Central memory CD8-positive, alpha-beta T cell (primary cell): ENCODE data around the gene ACP3.
"Not testable (repeated sequence)": the region's sequence is repeated elsewhere in the genome, so short reads cannot be mapped to it uniquely, and the experiment has no call there.

Experiments used
- ATAC-seq: fragments of 150-1000 bp; cut with Tn5 transposase; replicated peaks from 2 replicates; pipeline ENCODE4 v1.10.0; 2022; ENCODE audit warnings: mild to moderate bottlenecking, moderate FRiP score, moderate number of reproducible peaks; ENCODE audit not compliant: poor library complexity, severe bottlenecking; ENCODE audit errors: extremely low read depth
- DNase-seq, 2 donors: peaks; one replicate each; pipeline ENCODE4 v3.0.0; 2021; ENCODE audit warnings: low spot score in 2 of 2
- H3K27ac Mint-ChIP-seq: one replicate; pipeline ENCODE4 v1.8.0; 2022; ENCODE audit warnings: low read depth, mild to moderate bottlenecking, moderate library complexity, mixed read lengths
- H3K27me3 Mint-ChIP-seq: one replicate; pipeline ENCODE4 v1.8.0; 2022; ENCODE audit warnings: mixed read lengths
- H3K36me3 Mint-ChIP-seq: one replicate; pipeline ENCODE4 v1.8.0; 2022; ENCODE audit warnings: mild to moderate bottlenecking, moderate library complexity, mixed read lengths; ENCODE audit not compliant: insufficient read depth
- H3K4me1 Mint-ChIP-seq: one replicate; pipeline ENCODE4 v1.8.0; 2022; ENCODE audit warnings: mixed read lengths
- H3K4me3 Mint-ChIP-seq: one replicate; pipeline ENCODE4 v1.8.0; 2022; ENCODE audit warnings: mild to moderate bottlenecking, moderate library complexity, mixed read lengths
- H3K9me3 Mint-ChIP-seq: one replicate; pipeline ENCODE4 v1.8.0; 2022; ENCODE audit warnings: mixed read lengths

The ACP3 gene

GRCh38 chr3:132351222-132351806 lies 34.1 kb downstream of the ACP3 start:
- Mint-ChIP-seq H3K36me3 (peaks cover 2% of the 10 kb centered on the region), H3K27ac (no peak overlapping the region), H3K4me3 (no peak overlapping the region), H3K4me1 (no peaks in the 10 kb centered on the region), H3K27me3 (no peaks in the 10 kb centered on the region), H3K9me3 (no peaks in the 10 kb centered on the region)
- no peak for ATAC-seq
- no peak for DNase-seq

GRCh38 chr3:132352556-132353143 lies 35.4 kb downstream of the ACP3 start:
- Mint-ChIP-seq H3K36me3 (peaks cover 2% of the 10 kb centered on the region), H3K27me3 (no peaks in the 10 kb centered on the region), H3K27ac (no peak overlapping the region), H3K4me3 (no peak overlapping the region), H3K9me3 (no peaks in the 10 kb centered on the region), H3K4me1 (no peaks in the 10 kb centered on the region)
- ATAC-seq (no peak), DNase-seq (peak; percentile 47 to 48)

- Mint-ChIP-seq H3K36me3 (peaks cover 3% of the 10 kb centered on the region), H3K4me3 (no peak overlapping the region), H3K27ac (no peak overlapping the region), H3K9me3 (no peaks in the 10 kb centered on the region), H3K4me1 (no peaks in the 10 kb centered on the region), H3K27me3 (peaks cover 14% of the 10 kb centered on the region)
- ATAC-seq (no peak), DNase-seq (no peak)
Measured at GRCh38 chr3:132354916-132355702, 37.9 kb downstream of the ACP3 start.

GRCh38 chr3:132356568-132356967 lies 39.4 kb downstream of the ACP3 start:
- H3K9me3 Mint-ChIP-seq: no peaks in the 10 kb centered on the region
- ATAC-seq (no peak), DNase-seq (no peak)
- peaks cover 27% of the 10 kb centered on the region for H3K27me3 Mint-ChIP-seq
- no peak overlapping the region for H3K27ac Mint-ChIP-seq
- H3K4me1 Mint-ChIP-seq: no peaks in the 10 kb centered on the region
- H3K4me3 Mint-ChIP-seq: no peak overlapping the region
- peaks cover 2% of the 10 kb centered on the region for H3K36me3 Mint-ChIP-seq

GRCh38 chr3:132360717-132361116 lies 43.5 kb downstream of the ACP3 start:
- peaks cover 56% of the 10 kb centered on the region for H3K27me3 Mint-ChIP-seq
- no peak overlapping the region for H3K27ac Mint-ChIP-seq
- H3K36me3 Mint-ChIP-seq: peaks cover 2% of the 10 kb centered on the region
- H3K4me3 Mint-ChIP-seq: no peak overlapping the region
- H3K9me3 Mint-ChIP-seq: no peaks in the 10 kb centered on the region
- no peak for ATAC-seq
- no peak for DNase-seq
- H3K4me1 Mint-ChIP-seq: no peaks in the 10 kb centered on the region

- no peaks in the 10 kb centered on the region for H3K9me3 Mint-ChIP-seq
- ATAC-seq: no peak
- no peak overlapping the region for H3K27ac Mint-ChIP-seq
- no peak overlapping the region for H3K4me3 Mint-ChIP-seq
- peaks cover 2% of the 10 kb centered on the region for H3K36me3 Mint-ChIP-seq
- DNase-seq: no peak
- H3K4me1 Mint-ChIP-seq: no peaks in the 10 kb centered on the region
- H3K27me3 Mint-ChIP-seq: peaks cover 61% of the 10 kb centered on the region
Measured at GRCh38 chr3:132362329-132362728, 45.1 kb downstream of the ACP3 start.

GRCh38 chr3:132368515-132368914 lies 51.3 kb downstream of the ACP3 start:
- Mint-ChIP-seq H3K36me3 (peaks cover 3% of the 10 kb centered on the region), H3K27me3 (peaks cover 20% of the 10 kb centered on the region), H3K9me3 (no peaks in the 10 kb centered on the region), H3K4me1 (no peaks in the 10 kb centered on the region), H3K4me3 (no peak overlapping the region), H3K27ac (no peak overlapping the region)
- no peak for ATAC-seq
- DNase-seq: no peak

GRCh38 chr3:132368962-132369361 lies 51.8 kb downstream of the ACP3 start:
- Mint-ChIP-seq H3K4me3 (no peak overlapping the region), H3K4me1 (no peaks in the 10 kb centered on the region), H3K27ac (no peak overlapping the region), H3K9me3 (no peaks in the 10 kb centered on the region), H3K36me3 (peaks cover 3% of the 10 kb centered on the region), H3K27me3 (peaks cover 20% of the 10 kb centered on the region)
- DNase-seq: no peak
- ATAC-seq: no peak

GRCh38 chr3:132376945-132377354 lies 59.7 kb downstream of the ACP3 start:
- not testable (repeated sequence) for H3K4me3 Mint-ChIP-seq, H3K36me3 Mint-ChIP-seq, H3K9me3 Mint-ChIP-seq, H3K4me1 Mint-ChIP-seq, DNase-seq, H3K27ac Mint-ChIP-seq, ATAC-seq
- H3K27me3 Mint-ChIP-seq: peaks cover 51% of the 10 kb centered on the region

GRCh38 chr3:132378048-132378762 lies 61.0 kb downstream of the ACP3 start:
- Mint-ChIP-seq H3K4me3 (no peak overlapping the region), H3K27me3 (peaks cover 55% of the 10 kb centered on the region), H3K36me3 (no peaks in the 10 kb centered on the region), H3K9me3 (no peaks in the 10 kb centered on the region), H3K4me1 (no peaks in the 10 kb centered on the region), H3K27ac (no peak overlapping the region)
- no peak for ATAC-seq
- no peak for DNase-seq

GRCh38 chr3:132378846-132379245 lies 61.6 kb downstream of the ACP3 start:
- Mint-ChIP-seq H3K36me3 (no peaks in the 10 kb centered on the region), H3K4me1 (no peaks in the 10 kb centered on the region), H3K27me3 (peaks cover 55% of the 10 kb centered on the region), H3K4me3 (no peak overlapping the region), H3K9me3 (no peaks in the 10 kb centered on the region), H3K27ac (no peak overlapping the region)
- ATAC-seq (no peak), DNase-seq (no peak)

GRCh38 chr3:132380920-132381319 lies 63.7 kb downstream of the ACP3 start:
- no peak for ATAC-seq
- H3K27ac Mint-ChIP-seq: no peak overlapping the region
- peaks cover 55% of the 10 kb centered on the region for H3K27me3 Mint-ChIP-seq
- H3K36me3 Mint-ChIP-seq: no peaks in the 10 kb centered on the region
- no peak overlapping the region for H3K4me3 Mint-ChIP-seq
- no peaks in the 10 kb centered on the region for H3K4me1 Mint-ChIP-seq
- no peaks in the 10 kb centered on the region for H3K9me3 Mint-ChIP-seq
- DNase-seq: no peak
